ENCODE data around the gene WDR83.

WDR83 gene

DNA sequence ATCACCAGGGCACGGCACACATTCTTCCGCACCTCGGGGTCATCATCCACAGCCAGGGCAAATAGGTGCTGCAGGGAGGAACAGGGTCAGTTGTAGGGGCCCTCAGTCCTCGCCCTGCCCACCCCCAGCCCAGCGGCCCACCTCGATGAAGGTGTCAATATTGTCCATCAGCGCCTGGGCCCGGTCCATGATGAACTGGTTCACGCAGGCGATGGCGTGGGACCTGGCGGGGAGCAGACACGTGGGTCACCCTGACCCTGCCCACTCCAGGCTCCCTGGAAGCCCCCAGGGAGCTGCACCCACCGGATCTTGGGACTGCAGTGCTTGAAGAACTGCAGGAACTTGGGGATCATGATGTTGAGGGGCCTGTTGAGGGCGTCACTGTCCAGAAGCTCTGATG is 48.5 kb downstream of the WDR83 start:
- no peak for DNase-seq (ENCODE audit: low spot score)

DNA sequence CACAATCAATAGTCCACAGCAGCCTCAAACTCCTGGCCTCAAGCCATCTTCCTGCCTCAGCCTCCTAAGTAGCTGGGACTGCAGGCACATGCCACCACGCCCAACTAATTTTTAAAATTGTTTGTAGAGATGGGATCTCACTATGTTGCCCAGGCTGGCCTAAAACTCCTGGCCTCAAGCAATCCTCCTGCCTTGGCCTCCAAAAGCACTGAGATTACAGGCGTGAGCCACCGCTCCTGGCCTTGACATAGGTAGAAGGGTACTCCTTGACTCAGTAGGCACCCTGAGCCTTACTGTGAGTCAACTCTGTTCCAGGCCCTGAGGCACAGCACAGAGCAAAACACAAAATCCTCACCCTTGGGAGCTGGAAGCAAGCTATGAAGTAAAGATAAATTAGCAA is 49.3 kb downstream of the WDR83 start:
- no peak for DNase-seq (ENCODE audit: low spot score)

DNA sequence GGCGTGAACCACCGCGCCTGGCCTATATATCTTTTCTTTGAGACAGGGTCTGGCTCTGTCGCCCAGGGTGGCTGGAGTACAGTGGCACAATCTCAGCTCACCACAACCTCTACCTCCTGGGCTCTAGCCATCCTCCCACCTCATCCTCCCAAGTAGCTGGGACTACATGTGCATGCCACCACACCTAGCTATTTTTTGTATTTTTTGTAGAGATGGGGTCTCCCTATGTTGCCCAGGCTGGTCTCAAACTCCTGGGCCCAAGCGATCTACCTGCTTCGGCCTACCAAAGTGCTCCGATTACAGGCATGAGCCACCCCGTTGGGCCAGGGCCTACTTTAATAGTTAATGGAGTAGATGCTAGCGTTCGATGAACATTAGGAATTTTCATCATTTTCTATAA is 53.7 kb downstream of the WDR83 start:
- DNase-seq (ENCODE audit: low spot score) = no peak

DNA sequence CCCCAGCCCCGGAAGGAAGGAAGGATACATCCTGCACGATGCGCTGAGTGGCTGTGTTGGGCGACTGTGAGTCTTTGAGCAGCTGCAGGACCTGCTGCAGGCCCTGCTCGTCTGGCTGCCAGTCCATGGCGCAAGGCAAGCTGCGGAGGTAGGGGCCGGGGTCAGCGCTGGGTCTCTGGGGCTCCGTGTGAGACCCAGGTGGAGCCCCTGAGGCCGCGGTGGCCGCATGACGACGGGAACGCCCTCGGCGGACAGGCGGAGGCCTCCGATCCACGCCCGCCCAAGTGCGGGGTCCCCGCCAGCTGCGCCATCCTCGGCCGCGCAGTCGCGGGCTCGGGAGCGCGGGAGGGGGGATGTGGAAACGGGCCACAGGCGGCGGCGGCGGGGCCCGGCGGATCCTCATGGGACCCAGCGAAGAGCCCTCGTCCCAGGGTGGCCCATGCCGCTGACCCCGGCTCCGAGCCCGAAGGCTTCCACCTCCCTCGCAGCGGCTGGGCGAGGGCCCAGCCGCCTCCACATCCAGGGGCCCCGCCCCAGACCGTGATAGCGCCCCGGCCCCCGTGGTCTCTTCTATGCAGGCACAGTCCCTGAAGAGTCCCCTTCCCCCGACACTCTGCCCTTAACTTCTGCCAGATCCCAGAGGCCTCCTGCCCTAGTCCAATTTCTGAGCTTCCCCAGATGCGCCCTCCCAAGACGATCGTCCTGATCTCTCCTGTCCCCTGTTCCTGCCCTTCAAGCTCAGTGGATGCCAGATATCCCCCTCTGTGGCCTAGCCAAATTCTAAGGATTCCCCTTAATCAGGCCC is 54.4 kb downstream of the WDR83 start:
- DNase-seq (ENCODE audit: low spot score) = no peak

DNA sequence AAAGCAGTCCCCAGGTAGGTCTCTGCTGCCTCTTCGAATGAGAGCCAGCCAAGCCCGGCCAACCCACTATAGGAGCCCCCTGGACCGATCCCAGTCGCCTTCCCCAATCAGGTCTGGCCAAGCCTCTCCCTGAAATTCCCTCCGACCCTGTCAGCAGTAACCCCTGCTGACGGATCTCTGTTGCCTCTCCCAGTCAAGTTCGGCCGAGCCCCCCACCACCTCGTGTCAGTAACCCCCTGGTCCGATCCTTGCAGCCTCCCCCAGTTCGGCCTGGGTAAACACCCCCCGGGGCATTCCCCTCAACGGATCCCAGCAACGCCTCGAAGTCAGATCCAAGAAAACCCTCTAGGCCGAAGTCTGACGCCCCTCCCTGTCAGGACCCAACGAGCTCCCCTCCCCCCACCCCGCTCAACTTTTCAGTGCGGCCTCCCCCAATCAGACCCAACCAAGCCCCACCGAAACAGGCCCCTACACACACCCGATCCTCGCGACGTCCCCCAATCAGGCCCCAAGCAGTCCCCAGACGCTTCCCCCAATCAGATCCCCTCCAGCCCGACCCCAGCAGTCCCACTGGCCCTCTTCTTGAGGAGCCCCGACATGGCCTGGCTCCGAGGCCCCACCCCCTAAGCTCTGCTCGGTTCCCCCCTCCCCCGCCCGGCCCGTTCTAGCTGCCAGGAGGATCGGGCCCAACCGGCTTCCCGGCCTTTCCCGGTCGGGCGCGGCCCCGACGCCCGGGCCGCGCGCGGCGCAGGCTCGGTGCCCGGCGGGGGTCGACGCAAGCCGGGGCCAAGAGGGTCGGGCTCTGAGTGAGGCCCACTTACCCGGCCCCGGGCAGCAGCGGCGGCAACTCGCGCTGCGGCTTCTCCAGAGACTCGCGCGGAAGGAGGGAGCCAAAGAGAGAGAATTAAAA is 55.3 kb downstream of the WDR83 start:
- DNase-seq (ENCODE audit: low spot score) = peak; percentile 38

DNA sequence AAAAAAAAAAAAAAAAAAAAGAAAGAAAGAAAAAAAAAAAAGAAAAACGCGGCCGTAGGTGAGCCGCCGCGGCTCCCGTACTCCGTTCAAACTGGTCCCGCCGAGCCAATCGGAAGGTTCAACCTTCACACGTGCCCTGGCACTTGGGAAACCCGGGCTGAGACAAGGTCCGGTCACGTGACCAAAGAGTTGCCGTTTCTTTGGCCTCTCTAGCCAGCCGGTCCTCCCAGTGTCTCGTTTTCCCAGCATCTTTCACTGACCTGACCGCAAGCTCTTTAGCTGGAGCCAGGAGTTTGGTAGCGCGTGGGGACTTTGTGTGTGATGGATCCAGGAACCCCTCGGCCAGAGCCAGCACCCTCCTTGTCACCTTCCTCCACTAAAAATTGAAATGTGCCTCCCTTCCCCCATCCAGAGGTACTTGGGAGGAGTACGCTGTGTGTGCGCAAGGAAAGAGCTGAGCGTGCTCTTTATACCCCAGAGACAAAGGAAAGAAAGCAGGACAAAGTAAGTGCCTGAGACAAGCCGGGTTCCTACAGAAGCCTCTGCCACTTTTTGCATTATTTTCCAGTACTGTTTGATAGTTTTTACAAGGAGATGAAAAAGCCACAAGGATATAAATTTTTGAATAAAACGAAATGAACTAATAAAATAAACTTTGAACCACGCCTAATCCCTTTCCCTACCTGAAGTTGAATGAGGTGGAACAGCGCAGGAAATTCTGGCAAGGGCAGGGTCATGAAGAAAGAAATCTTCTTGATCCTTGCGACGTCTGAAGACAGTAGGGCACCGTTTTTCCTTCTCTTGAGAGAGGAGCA is 56.2 kb downstream of the WDR83 start:
- peak; percentile 99 for DNase-seq (ENCODE audit: low spot score)

DNA sequence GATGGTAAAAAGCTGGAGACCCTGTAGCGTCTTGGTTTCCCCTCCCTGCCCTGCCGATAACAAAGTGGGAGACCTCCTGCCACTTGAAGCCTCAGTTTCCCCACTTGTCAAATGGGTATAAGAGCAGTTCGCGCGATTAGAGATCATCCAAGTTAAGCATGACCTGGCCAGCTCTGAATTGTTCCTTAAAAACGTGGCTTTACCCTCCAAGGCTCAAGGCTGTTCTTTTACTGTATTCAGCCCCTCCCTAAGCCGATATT is 56.7 kb downstream of the WDR83 start:
- DNase-seq (ENCODE audit: low spot score) = no peak

DNA sequence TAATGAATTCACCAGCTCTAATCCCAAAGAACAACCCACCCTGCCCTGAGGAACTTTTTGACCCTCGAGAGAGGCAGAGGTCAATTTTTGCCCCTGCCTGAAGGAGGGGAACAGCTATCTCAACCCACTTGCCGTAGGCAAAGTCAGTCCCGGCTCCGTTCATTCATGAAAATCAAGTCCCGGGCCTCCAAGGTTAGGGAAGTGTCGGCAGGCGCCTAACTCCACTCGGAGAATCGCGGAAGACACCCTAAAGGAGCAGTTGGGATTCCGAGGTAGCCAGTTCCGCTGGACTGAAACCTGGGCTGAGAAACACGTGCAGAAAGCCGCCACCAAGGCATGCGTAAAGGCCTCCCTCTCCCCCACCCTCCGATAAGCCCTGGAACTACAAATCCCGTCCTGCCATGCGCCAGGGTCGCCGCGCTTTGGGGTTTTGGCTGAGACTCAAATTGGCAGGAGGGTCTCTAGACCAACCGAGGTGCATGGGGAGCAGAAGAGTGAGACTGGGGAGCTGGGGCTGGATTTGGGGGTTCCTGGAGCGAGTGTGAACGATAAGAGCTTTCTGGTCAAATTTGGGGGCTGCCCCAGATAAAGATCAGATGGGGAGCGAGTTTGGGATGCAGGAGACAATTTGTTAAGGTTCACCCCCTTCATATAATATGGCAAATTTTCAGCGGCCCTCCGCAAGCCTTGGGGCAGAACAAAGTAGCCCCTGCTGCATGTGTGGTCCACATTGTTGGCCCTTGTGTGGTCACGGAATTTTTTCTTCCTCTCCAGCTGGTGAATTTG is 57.2 kb downstream of the WDR83 start, which contains the start of gene TNPO2:
Gene TNPO2 (minus strand): TSS at position 292 of the 786 bp plus-strand sequence. CDS start 2,955 bp downstream, outside the sequence.
- DNase-seq (ENCODE audit: low spot score) = peak; percentile 77

Small RNA genes within 50 kb of the gene (small RNA-seq; reads per million reads assigned to genes)
- gene SNORD41 = 3.6 to 539 reads per million in 2 experiments

All from SK-N-DZ (cell line).